HepG2 (cell line): ENCODE data around the gene TRABD. TPM values are rescaled to one million over a fixed set of nuclear protein-coding genes. Genes with fewer than 3 reads are reported as not detected.

ENCODE experiments used
- CBX5 ChIP-seq: sonication (generic); formaldehyde crosslinking; IDR thresholded peaks from 2 replicates; pipeline ENCODE4 v1.4.0; 2020; ENCODE audit warnings: missing genetic modification reagents, borderline replicate concordance
- CREM ChIP-seq, 2 experiments: sonication (generic) in 1 of 2; formaldehyde crosslinking in 1 of 2; IDR thresholded peaks; 2 replicates each; pipeline versions ENCODE4 v1.4.0 to v1.6.1; 2016 to 2020; ENCODE audit warnings: antibody characterized with exemption in 1 of 2, mild to moderate bottlenecking in 1 of 2, missing genetic modification reagents in 1 of 2
- GATAD1 ChIP-seq: IDR thresholded peaks from 2 replicates; pipeline ENCODE4 v1.6.1; 2016; ENCODE audit warnings: missing genetic modification reagents, missing compliant biosample characterization
- KLF6 ChIP-seq: IDR thresholded peaks from 2 replicates; pipeline ENCODE4 v1.8.0; 2016; ENCODE audit warnings: missing biosample characterization, missing genetic modification reagents
- SOX13 ChIP-seq, 3 experiments: fragments of 450-650 bp in 1 of 3; sonication (generic) in 1 of 3; formaldehyde crosslinking in 1 of 3; IDR thresholded peaks in 2 of 3; conservative IDR thresholded peaks in 1 of 3; 2 replicates each; pipeline versions ENCODE4 v1.5.0 to v1.6.1; 2016 to 2020; ENCODE audit warnings: antibody characterized with exemption in 1 of 3, mild to moderate bottlenecking in 1 of 3, missing compliant biosample characterization in 1 of 3, missing genetic modification reagents in 1 of 3, moderate library complexity in 1 of 3
- TAF1 ChIP-seq: sonication (generic); formaldehyde crosslinking; IDR thresholded peaks from 2 replicates; pipeline ENCODE4 v1.4.0; 2020; ENCODE audit warnings: missing genetic modification reagents
- ZNF354B ChIP-seq: sonication (generic); formaldehyde crosslinking; IDR thresholded peaks from 2 replicates; pipeline ENCODE4 v1.8.0; 2022; ENCODE audit warnings: mild to moderate bottlenecking, missing genetic modification reagents
- ZNF510 ChIP-seq: sonication (generic); formaldehyde crosslinking; IDR thresholded peaks from 2 replicates; pipeline ENCODE4 v1.4.0; 2020; ENCODE audit warnings: low read depth, mild to moderate bottlenecking, missing genetic modification reagents
- ZNF563 ChIP-seq: sonication (generic); formaldehyde crosslinking; IDR thresholded peaks from 2 replicates; pipeline ENCODE4 v1.8.0; 2022; ENCODE audit warnings: mild to moderate bottlenecking, moderate library complexity, missing genetic modification reagents
- ZNF75D ChIP-seq: sonication (generic); formaldehyde crosslinking; IDR thresholded peaks from 2 replicates; pipeline ENCODE4 v1.8.1; 2023; ENCODE audit warnings: missing genetic modification reagents, mild to moderate bottlenecking, borderline replicate concordance
- ZNF83 ChIP-seq: sonication (generic); formaldehyde crosslinking; IDR thresholded peaks from 2 replicates; pipeline ENCODE4 v1.4.0; 2020; ENCODE audit warnings: missing genetic modification reagents, mild to moderate bottlenecking, borderline replicate concordance
- ZSCAN30 ChIP-seq: sonication (generic); formaldehyde crosslinking; IDR thresholded peaks from 2 replicates; pipeline ENCODE4 v1.5.0; 2020; ENCODE audit warnings: mild to moderate bottlenecking, missing genetic modification reagents
- polyA plus RNA-seq, 8 experiments: library from polyadenylated mRNA; depleted of rRNA in 3 of 8; stranded (reverse) in 7 of 8; unstranded in 1 of 8; fragments of >200 nt; fragmentation: Illumina TruSeq in 4 of 8; extraction: Trizol in 4 of 8; gene quantifications; 2 replicates each; pipeline versions ENCODE4 v1.2.1 to v1.2.3, GENCODE V29; 2011 to 2016; ENCODE audit warnings: low read depth in 4 of 8, missing spikeins in 1 of 8, mixed read lengths in 1 of 8; ENCODE audit not compliant: insufficient read depth in 1 of 8
- total RNA-seq, 5 experiments: library from RNA; depleted of rRNA; stranded (reverse); fragments of >200 nt; fragmentation: Illumina TruSeq; extraction: Trizol; gene quantifications; 2 replicates each; pipeline ENCODE4 v1.2.3, GENCODE V29; 2016; ENCODE audit warnings: low read depth in 1 of 5
- TF ChIP-seq, protein P1 (sequence below): sonication (generic); formaldehyde crosslinking; IDR thresholded peaks from 2 replicates; pipeline ENCODE4 v1.4.0; 2020; ENCODE audit warnings: low read depth, missing genetic modification reagents
- TF ChIP-seq, protein P2 (sequence below): IDR thresholded peaks from 2 replicates; pipeline ENCODE4 v1.6.1; 2016; ENCODE audit warnings: low read depth
- TF ChIP-seq, protein P3 (sequence below): sonication (generic); formaldehyde crosslinking; IDR thresholded peaks from 2 replicates; pipeline ENCODE4 v1.5.0; 2020; ENCODE audit warnings: mild to moderate bottlenecking, missing genetic modification reagents, borderline replicate concordance
- TF ChIP-seq, protein P4 (sequence below): sonication (generic); formaldehyde crosslinking; IDR thresholded peaks from 2 replicates; pipeline ENCODE4 v1.5.0; 2020; ENCODE audit warnings: mild to moderate bottlenecking, missing genetic modification reagents

Gene TRABD
- total and polyA plus RNA-seq, 2 of the 13 experiments (the other 11 are each of a cell fraction or from before 2014, with no cell fraction given): 21.5 to 28.9 TPM

DNA sequence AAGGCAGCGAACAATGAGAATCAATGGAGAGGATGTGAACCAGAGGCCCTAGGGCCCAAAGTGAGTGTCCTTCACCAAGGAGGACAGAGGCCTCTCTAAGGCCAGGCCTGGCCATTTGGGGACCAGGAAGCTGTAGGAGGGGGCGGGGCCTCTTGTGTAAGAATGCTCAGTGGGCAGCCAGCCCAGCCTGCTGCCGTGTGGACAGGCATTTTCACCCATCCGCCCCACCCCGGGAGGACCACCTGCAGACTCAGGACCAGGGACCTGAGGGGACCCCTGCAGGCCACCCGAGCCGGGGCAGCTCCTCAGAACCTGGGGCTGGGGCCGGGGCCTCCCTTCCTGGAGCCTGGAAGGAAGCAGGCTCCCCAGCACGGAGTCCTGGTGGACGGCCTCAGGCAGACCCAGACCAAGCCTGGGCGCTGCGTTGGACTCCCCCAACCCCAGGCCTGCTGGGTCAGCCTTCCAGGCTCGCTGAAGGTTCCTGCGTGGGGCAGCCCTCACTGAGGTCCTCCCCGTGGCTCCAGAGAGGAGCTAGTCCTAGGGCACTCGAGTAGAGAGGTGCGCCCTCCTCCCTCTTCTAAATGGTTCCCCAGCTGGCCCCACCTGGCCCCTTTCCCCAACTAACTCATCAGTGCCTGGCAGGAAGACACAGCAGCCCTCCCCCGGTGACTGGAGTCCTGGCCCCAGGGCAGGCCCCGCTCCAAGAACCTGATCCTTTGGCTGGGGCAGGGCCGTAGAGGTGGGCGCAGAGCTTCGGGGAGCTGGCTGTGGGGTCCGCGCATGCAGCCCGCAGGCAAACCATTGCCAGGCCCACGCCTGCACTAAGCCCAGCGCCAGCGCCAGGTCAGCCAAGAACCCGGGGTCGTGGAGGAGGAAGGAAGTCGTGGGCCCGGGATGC, 1.5 kb upstream of the TRABD start (continued):
- TF ChIP-seq CBX5: no peak
- no peak for TF ChIP-seq ZNF563 (CRISPR knock-in tag)
- TF ChIP-seq, protein P1, sequence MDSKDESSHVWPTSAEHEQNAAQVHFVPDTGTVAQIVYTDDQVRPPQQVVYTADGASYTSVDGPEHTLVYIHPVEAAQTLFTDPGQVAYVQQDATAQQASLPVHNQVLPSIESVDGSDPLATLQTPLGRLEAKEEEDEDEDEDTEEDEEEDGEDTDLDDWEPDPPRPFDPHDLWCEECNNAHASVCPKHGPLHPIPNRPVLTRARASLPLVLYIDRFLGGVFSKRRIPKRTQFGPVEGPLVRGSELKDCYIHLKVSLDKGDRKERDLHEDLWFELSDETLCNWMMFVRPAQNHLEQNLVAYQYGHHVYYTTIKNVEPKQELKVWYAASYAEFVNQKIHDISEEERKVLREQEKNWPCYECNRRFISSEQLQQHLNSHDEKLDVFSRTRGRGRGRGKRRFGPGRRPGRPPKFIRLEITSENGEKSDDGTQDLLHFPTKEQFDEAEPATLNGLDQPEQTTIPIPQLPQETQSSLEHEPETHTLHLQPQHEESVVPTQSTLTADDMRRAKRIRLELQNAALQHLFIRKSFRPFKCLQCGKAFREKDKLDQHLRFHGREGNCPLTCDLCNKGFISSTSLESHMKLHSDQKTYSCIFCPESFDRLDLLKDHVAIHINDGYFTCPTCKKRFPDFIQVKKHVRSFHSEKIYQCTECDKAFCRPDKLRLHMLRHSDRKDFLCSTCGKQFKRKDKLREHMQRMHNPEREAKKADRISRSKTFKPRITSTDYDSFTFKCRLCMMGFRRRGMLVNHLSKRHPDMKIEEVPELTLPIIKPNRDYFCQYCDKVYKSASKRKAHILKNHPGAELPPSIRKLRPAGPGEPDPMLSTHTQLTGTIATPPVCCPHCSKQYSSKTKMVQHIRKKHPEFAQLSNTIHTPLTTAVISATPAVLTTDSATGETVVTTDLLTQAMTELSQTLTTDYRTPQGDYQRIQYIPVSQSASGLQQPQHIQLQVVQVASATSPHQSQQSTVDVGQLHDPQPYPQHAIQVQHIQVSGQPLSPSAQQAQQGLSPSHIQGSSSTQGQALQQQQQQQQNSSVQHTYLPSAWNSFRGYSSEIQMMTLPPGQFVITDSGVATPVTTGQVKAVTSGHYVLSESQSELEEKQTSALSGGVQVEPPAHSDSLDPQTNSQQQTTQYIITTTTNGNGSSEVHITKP (CRISPR knock-in tag): no peak
- no peak for TF ChIP-seq GATAD1 (CRISPR knock-in tag)
- TF ChIP-seq CREM (IDR thresholded peaks at IDR 0.05): no peak
- TF ChIP-seq CREM (CRISPR knock-in tag; IDR thresholded peaks at IDR 0.05): no peak
- TF ChIP-seq ZNF354B: no peak
- TF ChIP-seq SOX13 (IDR thresholded peaks at IDR 0.05): no peak
- TF ChIP-seq SOX13 (CRISPR knock-in tag; conservative IDR thresholded peaks at IDR 0.05 in 1 of 2, IDR thresholded peaks at IDR 0.05 in 1 of 2): peak in 1 of 2 experiments; percentile 22; a peak in 1 of 4 replicates
- TF ChIP-seq ZSCAN30: no peak
- TF ChIP-seq, protein P2, sequence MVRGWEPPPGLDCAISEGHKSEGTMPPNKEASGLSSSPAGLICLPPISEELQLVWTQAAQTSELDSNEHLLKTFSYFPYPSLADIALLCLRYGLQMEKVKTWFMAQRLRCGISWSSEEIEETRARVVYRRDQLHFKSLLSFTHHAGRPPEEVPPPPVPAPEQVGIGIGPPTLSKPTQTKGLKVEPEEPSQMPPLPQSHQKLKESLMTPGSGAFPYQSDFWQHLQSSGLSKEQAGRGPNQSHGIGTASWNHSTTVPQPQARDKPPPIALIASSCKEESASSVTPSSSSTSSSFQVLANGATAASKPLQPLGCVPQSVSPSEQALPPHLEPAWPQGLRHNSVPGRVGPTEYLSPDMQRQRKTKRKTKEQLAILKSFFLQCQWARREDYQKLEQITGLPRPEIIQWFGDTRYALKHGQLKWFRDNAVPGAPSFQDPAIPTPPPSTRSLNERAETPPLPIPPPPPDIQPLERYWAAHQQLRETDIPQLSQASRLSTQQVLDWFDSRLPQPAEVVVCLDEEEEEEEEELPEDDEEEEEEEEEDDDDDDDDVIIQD: no peak
- TF ChIP-seq TAF1: peak; percentile 9; the same call in 1 of the 2 replicates
- TF ChIP-seq ZNF83 (CRISPR knock-in tag): no peak
- no peak for TF ChIP-seq ZNF510 (CRISPR knock-in tag)
- no peak for TF ChIP-seq ZNF75D (CRISPR knock-in tag)
- TF ChIP-seq KLF6 (CRISPR knock-in tag): 0 out of 2 replicates have a peak, but pooled peaks have one; percentile 21
- TF ChIP-seq, protein P3, sequence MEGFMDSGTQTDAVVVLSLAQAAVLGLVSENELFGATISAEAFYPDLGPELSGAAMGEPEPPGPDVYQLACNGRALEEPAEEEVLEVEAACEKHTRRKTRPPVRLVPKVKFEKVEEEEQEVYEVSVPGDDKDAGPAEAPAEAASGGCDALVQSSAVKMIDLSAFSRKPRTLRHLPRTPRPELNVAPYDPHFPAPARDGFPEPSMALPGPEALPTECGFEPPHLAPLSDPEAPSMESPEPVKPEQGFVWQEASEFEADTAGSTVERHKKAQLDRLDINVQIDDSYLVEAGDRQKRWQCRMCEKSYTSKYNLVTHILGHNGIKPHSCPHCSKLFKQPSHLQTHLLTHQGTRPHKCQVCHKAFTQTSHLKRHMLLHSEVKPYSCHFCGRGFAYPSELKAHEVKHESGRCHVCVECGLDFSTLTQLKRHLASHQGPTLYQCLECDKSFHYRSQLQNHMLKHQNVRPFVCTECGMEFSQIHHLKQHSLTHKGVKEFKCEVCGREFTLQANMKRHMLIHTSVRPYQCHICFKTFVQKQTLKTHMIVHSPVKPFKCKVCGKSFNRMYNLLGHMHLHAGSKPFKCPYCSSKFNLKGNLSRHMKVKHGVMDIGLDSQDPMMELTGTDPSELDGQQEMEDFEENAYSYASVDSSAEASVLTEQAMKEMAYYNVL (CRISPR knock-in tag): no peak
- TF ChIP-seq, protein P4, sequence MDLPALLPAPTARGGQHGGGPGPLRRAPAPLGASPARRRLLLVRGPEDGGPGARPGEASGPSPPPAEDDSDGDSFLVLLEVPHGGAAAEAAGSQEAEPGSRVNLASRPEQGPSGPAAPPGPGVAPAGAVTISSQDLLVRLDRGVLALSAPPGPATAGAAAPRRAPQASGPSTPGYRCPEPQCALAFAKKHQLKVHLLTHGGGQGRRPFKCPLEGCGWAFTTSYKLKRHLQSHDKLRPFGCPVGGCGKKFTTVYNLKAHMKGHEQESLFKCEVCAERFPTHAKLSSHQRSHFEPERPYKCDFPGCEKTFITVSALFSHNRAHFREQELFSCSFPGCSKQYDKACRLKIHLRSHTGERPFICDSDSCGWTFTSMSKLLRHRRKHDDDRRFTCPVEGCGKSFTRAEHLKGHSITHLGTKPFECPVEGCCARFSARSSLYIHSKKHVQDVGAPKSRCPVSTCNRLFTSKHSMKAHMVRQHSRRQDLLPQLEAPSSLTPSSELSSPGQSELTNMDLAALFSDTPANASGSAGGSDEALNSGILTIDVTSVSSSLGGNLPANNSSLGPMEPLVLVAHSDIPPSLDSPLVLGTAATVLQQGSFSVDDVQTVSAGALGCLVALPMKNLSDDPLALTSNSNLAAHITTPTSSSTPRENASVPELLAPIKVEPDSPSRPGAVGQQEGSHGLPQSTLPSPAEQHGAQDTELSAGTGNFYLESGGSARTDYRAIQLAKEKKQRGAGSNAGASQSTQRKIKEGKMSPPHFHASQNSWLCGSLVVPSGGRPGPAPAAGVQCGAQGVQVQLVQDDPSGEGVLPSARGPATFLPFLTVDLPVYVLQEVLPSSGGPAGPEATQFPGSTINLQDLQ: no peak
